ENCODE results near the gene ASCL5. TPM values are rescaled to one million over a fixed set of nuclear protein-coding genes. Genes with fewer than 3 reads are reported as not detected.

ASCL5 gene
- total and polyA plus RNA-seq, 9 of the 15 experiments (the other 6 are each of a cell fraction or from before 2014, with no cell fraction given): 0.09 TPM; not detected in 8

DNA sequence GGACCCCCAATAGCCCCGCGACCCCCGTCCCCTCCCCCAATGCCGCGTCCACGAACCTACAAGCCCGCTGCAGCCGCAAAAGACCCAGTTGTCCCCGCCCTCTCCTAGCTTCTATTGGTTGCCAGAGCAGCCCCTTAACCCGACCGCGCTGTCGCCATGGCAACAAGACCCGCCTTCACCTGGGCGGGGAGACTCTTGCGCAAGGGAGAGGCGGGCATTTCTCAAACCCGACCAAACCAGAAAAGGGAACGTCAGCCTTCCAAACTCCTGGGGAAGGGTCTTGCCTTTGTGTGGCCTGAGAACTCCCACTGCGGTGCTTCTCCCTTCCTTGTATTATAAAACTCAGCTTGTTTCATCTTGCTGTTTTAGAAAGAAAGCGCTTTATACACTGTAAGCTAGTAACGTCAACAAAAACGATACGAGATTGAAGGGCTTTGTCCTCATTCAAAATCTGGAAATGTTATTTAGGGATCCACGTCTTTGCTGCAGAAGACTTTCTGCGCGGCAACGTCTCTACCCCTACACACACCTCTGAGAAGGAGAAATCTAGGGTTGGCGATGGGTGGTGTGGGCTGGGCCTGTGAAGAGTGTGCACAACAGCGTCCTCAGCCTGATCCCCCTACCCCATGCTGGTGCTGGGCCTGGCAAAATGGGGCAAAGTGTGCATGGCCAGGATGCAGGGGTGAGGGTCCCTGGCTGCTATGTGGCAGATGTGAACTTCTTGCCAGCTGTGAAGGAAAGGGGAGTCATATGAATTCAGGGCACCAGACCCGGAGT is 27.6 kb upstream of the ASCL5 start, which contains the start of gene TMEM9 (continued):
- TF ChIP-seq SMC3 (conservative IDR thresholded peaks at IDR 0.05; ENCODE audit: insufficient read depth, low read depth, low read length): no peak
- TF ChIP-seq ZNF23 (CRISPR knock-in tag; IDR thresholded peaks at IDR 0.05): peak; percentile 28; the same call in 1 of the 2 replicates
- TF ChIP-seq GTF2A2 (tag; IDR thresholded peaks at IDR 0.05): no peak
- peak; percentile 72; the same call in 1 of the 2 replicates for TF ChIP-seq POLR2H (tag; IDR thresholded peaks at IDR 0.05; ENCODE audit: low read depth)
- TF ChIP-seq, protein P1, sequence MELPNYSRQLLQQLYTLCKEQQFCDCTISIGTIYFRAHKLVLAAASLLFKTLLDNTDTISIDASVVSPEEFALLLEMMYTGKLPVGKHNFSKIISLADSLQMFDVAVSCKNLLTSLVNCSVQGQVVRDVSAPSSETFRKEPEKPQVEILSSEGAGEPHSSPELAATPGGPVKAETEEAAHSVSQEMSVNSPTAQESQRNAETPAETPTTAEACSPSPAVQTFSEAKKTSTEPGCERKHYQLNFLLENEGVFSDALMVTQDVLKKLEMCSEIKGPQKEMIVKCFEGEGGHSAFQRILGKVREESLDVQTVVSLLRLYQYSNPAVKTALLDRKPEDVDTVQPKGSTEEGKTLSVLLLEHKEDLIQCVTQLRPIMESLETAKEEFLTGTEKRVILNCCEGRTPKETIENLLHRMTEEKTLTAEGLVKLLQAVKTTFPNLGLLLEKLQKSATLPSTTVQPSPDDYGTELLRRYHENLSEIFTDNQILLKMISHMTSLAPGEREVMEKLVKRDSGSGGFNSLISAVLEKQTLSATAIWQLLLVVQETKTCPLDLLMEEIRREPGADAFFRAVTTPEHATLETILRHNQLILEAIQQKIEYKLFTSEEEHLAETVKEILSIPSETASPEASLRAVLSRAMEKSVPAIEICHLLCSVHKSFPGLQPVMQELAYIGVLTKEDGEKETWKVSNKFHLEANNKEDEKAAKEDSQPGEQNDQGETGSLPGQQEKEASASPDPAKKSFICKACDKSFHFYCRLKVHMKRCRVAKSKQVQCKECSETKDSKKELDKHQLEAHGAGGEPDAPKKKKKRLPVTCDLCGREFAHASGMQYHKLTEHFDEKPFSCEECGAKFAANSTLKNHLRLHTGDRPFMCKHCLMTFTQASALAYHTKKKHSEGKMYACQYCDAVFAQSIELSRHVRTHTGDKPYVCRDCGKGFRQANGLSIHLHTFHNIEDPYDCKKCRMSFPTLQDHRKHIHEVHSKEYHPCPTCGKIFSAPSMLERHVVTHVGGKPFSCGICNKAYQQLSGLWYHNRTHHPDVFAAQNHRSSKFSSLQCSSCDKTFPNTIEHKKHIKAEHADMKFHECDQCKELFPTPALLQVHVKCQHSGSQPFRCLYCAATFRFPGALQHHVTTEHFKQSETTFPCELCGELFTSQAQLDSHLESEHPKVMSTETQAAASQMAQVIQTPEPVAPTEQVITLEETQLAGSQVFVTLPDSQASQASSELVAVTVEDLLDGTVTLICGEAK (IDR thresholded peaks at IDR 0.05): peak; percentile 49
- TF ChIP-seq, protein P1 (CRISPR knock-in tag; IDR thresholded peaks at IDR 0.05): no peak
- no peak for TF ChIP-seq TRIM28 (IDR thresholded peaks at IDR 0.05)
- TF ChIP-seq HCFC1 (IDR thresholded peaks at IDR 0.05; ENCODE audit: low read depth, low read length): no peak
- TF ChIP-seq TCF3 (CRISPR knock-in tag; IDR thresholded peaks at IDR 0.05): no peak
- TF ChIP-seq NRF1 (conservative IDR thresholded peaks at IDR 0.05 in 1 of 2, IDR thresholded peaks at IDR 0.05 in 1 of 2): peak; percentile 90 to 92
- TF ChIP-seq PTBP1 (IDR thresholded peaks at IDR 0.05; ENCODE audit: low read depth, low read length): no peak
- no peak for TF ChIP-seq RBM14 (IDR thresholded peaks at IDR 0.05; ENCODE audit: borderline replicate concordance, insufficient read depth, low read depth, low read length)
- TF ChIP-seq, protein P2, sequence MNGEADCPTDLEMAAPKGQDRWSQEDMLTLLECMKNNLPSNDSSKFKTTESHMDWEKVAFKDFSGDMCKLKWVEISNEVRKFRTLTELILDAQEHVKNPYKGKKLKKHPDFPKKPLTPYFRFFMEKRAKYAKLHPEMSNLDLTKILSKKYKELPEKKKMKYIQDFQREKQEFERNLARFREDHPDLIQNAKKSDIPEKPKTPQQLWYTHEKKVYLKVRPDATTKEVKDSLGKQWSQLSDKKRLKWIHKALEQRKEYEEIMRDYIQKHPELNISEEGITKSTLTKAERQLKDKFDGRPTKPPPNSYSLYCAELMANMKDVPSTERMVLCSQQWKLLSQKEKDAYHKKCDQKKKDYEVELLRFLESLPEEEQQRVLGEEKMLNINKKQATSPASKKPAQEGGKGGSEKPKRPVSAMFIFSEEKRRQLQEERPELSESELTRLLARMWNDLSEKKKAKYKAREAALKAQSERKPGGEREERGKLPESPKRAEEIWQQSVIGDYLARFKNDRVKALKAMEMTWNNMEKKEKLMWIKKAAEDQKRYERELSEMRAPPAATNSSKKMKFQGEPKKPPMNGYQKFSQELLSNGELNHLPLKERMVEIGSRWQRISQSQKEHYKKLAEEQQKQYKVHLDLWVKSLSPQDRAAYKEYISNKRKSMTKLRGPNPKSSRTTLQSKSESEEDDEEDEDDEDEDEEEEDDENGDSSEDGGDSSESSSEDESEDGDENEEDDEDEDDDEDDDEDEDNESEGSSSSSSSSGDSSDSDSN (IDR thresholded peaks at IDR 0.05; ENCODE audit: borderline replicate concordance in 1 of 2, low read depth in 2 of 2, low read length in 2 of 2): 0 out of 4 replicates have a peak, but pooled peaks of 1 of the 2 experiments have one; percentile 30
- TF ChIP-seq, protein P3, sequence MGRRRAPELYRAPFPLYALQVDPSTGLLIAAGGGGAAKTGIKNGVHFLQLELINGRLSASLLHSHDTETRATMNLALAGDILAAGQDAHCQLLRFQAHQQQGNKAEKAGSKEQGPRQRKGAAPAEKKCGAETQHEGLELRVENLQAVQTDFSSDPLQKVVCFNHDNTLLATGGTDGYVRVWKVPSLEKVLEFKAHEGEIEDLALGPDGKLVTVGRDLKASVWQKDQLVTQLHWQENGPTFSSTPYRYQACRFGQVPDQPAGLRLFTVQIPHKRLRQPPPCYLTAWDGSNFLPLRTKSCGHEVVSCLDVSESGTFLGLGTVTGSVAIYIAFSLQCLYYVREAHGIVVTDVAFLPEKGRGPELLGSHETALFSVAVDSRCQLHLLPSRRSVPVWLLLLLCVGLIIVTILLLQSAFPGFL (CRISPR knock-in tag; IDR thresholded peaks at IDR 0.05): 0 out of 2 replicates have a peak, but pooled peaks have one; percentile 90

Data from K562 (cell line).